DND-41 (cell line): ENCODE measurements around the gene AHCY.
"Not testable (repeated sequence)": the region's sequence is repeated elsewhere in the genome, so short reads cannot be mapped to it uniquely, and the experiment has no call there.

Source experiments
- CTCF ChIP-seq: IDR thresholded peaks from 2 replicates; pipeline ENCODE4 v1.5.1; 2012; ENCODE audit warnings: borderline replicate concordance, low read length, moderate library complexity, mild to moderate bottlenecking; ENCODE audit not compliant: poor library complexity, severe bottlenecking; ENCODE audit errors: extremely low read depth
- EZH2 ChIP-seq: IDR thresholded peaks from 3 replicates; pipeline ENCODE4 v1.6.1; 2012; ENCODE audit warnings: borderline replicate concordance, low read depth, mild to moderate bottlenecking, moderate library complexity, low read length, inconsistent platforms; ENCODE audit not compliant: severe bottlenecking

- not testable (repeated sequence) for TF ChIP-seq CTCF, EZH2
Observed at GRCh38 chr20:34252431-34253086, 50.6 kb downstream of the AHCY start.
